Naive thymus-derived CD4-positive, alpha-beta T cell (primary cell): ENCODE measurements around the gene SYT2. TPM values are rescaled to one million over a fixed set of nuclear protein-coding genes. Genes with fewer than 3 reads are reported as not detected.
"Not testable (repeated sequence)": the region's sequence is repeated elsewhere in the genome, so short reads cannot be mapped to it uniquely, and the experiment has no call there.

ENCODE experiments used
- ATAC-seq: fragments of 150-1000 bp; cut with Tn5 transposase; 2 replicates; pipeline ENCODE4 v1.10.0; 2021; ENCODE audit warnings: mild to moderate bottlenecking, moderate library complexity
- CTCF ChIA-PET: fragments of 350-600 bp; sonication (Branson Sonifier 250); formaldehyde crosslinking; loops from one replicate; lab custom pipeline; 2021; ENCODE audit warnings: antibody characterized with exemption; lab: Charles Lee
- POLR2A ChIA-PET: fragments of 350-600 bp; sonication (Branson Sonifier 250); formaldehyde crosslinking; loops from one replicate; lab custom pipeline; 2021; ENCODE audit warnings: antibody characterized with exemption, inconsistent platforms; lab: Charles Lee
- DNase-seq, 9 donors: peaks; one replicate each; pipeline versions ENCODE4 v3.0.0 to v3.0.0-alpha.2; 2020 to 2022; ENCODE audit warnings: mixed read lengths in 1 of 9
- H3K27ac ChIP-seq: one replicate; pipeline ENCODE4 v1.7.0; 2013; ENCODE audit warnings: mild to moderate bottlenecking, low read depth, low read length, moderate library complexity
- H3K27me3 ChIP-seq, 2 donors: one replicate each; pipeline ENCODE4 v1.7.0; 2013; ENCODE audit warnings: low read length in 2 of 2, mild to moderate bottlenecking in 2 of 2, moderate library complexity in 2 of 2; ENCODE audit not compliant: control insufficient read depth in 2 of 2, insufficient read depth in 2 of 2
- H3K36me3 ChIP-seq, 3 experiments: 1 replicate in 2 of 3; 2 replicates in 1 of 3; pipeline ENCODE4 v1.7.0; 2013; ENCODE audit warnings: low read length in 3 of 3, mild to moderate bottlenecking in 3 of 3, moderate library complexity in 1 of 3; ENCODE audit not compliant: insufficient read depth in 3 of 3, control insufficient read depth in 2 of 3
- H3K4me1 ChIP-seq, 2 donors: one replicate each; pipeline ENCODE4 v1.7.0; 2013; ENCODE audit warnings: low read length in 2 of 2, mild to moderate bottlenecking in 2 of 2, moderate library complexity in 1 of 2; ENCODE audit not compliant: control insufficient read depth in 2 of 2, insufficient read depth in 2 of 2
- H3K4me3 ChIP-seq: 2 replicates; pipeline ENCODE4 v1.7.0; 2013; ENCODE audit warnings: mild to moderate bottlenecking, low read length
- H3K9me3 ChIP-seq, 3 experiments: 1 replicate in 2 of 3; 2 replicates in 1 of 3; pipeline ENCODE4 v1.7.0; 2013; ENCODE audit warnings: low read length in 3 of 3; ENCODE audit not compliant: control insufficient read depth in 2 of 3
- H3K27ac Mint-ChIP-seq, 9 donors: one replicate each; pipeline ENCODE4 v1.8.0; 2020 to 2022; ENCODE audit warnings: mixed read lengths in 9 of 9, mild to moderate bottlenecking in 8 of 9, moderate library complexity in 5 of 9, inconsistent platforms in 2 of 9
- H3K27me3 Mint-ChIP-seq, 5 donors: one replicate each; pipeline ENCODE4 v1.8.0; 2021 to 2022; ENCODE audit warnings: mixed read lengths in 5 of 5, mild to moderate bottlenecking in 1 of 5
- H3K36me3 Mint-ChIP-seq, 5 donors: one replicate each; pipeline ENCODE4 v1.8.0; 2020 to 2022; ENCODE audit warnings: mixed read lengths in 5 of 5, mild to moderate bottlenecking in 3 of 5, inconsistent platforms in 1 of 5
- H3K4me1 Mint-ChIP-seq, 7 donors: one replicate each; pipeline ENCODE4 v1.8.0; 2020 to 2022; ENCODE audit warnings: mixed read lengths in 7 of 7, mild to moderate bottlenecking in 3 of 7, inconsistent platforms in 1 of 7
- H3K4me3 Mint-ChIP-seq, 10 donors: one replicate each; pipeline ENCODE4 v1.8.0; 2020 to 2022; ENCODE audit warnings: mild to moderate bottlenecking in 10 of 10, mixed read lengths in 10 of 10, moderate library complexity in 6 of 10, inconsistent platforms in 2 of 10
- H3K9me3 Mint-ChIP-seq, 11 donors: one replicate each; pipeline ENCODE4 v1.8.0; 2020 to 2022; ENCODE audit warnings: mixed read lengths in 11 of 11, mild to moderate bottlenecking in 4 of 11, inconsistent platforms in 1 of 11, moderate library complexity in 1 of 11
- intact Hi-C, 2 donors: fragments of 100-400 bp; cut with micrococcal nuclease; formaldehyde crosslinking; loops; one replicate each; pipeline ENCODE4 v1.15.1; 2023
- polyA plus RNA-seq, 2 donors: library from polyadenylated mRNA; unstranded; fragments of 300-500 nt; fragmentation: Illumina TruSeq; gene quantifications; one replicate each; pipeline ENCODE4 v1.2.3, GENCODE V29; 2021
- total RNA-seq, 6 experiments: library from RNA in 5 of 6; stranded (reverse) in 5 of 6; gene quantifications; 1 replicate in 5 of 6; 2 replicates in 1 of 6; pipeline ENCODE4 v1.2.3 and lab custom pipeline; 2021 to 2026

Gene SYT2
- total and polyA plus RNA-seq, 7 experiments from 2014 or later: 0.02 TPM; not detected in 6

DNA sequence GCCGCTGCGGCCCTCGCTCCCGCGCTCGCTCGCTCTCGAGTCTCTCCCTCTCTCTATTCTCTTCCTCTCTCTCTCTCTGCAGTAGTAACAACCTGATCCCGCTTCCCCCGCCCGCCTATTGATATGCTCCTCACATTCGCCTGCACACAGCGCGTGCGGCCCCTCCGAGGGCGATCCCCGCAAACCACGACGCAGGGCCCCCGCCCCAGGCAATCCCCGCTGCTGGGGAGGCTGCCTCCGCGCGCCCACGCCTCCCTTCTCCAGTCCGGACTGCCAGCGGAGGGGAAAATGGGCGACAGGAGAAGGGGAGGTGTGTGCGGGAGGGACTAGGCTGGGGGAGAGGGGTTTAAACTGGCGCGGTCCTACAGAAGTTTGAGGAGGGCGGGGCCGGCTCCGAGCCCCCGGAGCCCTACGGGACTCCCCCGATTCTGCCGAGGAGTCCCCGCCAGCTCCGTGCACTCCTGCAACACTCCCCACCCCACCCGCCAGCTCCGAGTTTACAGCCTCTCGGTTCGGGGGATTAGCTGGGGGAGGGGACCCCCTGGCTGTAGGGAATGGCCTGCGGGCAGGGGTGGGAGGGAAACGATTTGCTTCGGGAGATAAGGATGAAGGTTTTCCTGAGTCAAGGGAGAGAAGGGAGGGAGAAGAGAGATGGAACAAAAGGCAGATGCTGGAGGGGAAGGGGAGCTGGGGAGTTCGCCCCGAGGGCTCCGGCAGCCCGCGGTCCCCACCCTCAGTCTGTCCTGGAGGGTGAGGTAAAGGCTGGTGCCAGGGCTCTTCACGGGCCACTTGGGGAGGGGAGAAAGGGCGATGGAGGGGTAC is 66.6 kb downstream of the SYT2 start:
- Mint-ChIP-seq H3K27me3 (peaks cover 47 to 94% (median 70%) of the 10 kb centered on the region in 5 donors), H3K4me1 (peaks cover 0 to 24% (median 13%) of the 10 kb centered on the region in 7 donors), H3K4me3 (peak overlapping the region; percentile 59 to 88 (median 76)), H3K36me3 (no peaks in the 10 kb centered on the region), H3K27ac (peak overlapping the region in 1 of 9 donors; percentile 14), H3K9me3 (peaks cover 0 to 2% (median 0%) of the 10 kb centered on the region in 11 donors)
- Histone ChIP-seq H3K9me3 (no peaks in the 10 kb centered on the region), H3K4me1 (peaks cover 4 to 13% of the 10 kb centered on the region in 2 donors), H3K27ac (no peak overlapping the region), H3K27me3 (peaks cover 10 to 16% of the 10 kb centered on the region in 2 donors), H3K4me3 (no peak overlapping the region), H3K36me3 (no peaks in the 10 kb centered on the region)
- intact Hi-C loops: loop anchor here in 1 of 2 donors (2.0 kb wide), 1 partner anchor 17 kb away; no protein-coding TSS in a partner anchor
- ChIA-PET POLR2A (no interaction called here), CTCF (no interaction called here)
- peak in 4 of 9 donors; percentile 21 to 45 (median 27) for DNase-seq
- ATAC-seq: peak; percentile 45

GRCh38 chr1:202642619-202643291 is 67.5 kb downstream of the SYT2 start:
- Histone ChIP-seq H3K36me3 (no peaks in the 10 kb centered on the region), H3K4me1 (peaks cover 4 to 13% of the 10 kb centered on the region in 2 donors), H3K27ac (no peak overlapping the region), H3K9me3 (no peaks in the 10 kb centered on the region), H3K4me3 (peak overlapping the region; percentile 44), H3K27me3 (peaks cover 10 to 16% of the 10 kb centered on the region in 2 donors)
- H3K9me3 Mint-ChIP-seq: peaks cover 0 to 2% (median 0%) of the 10 kb centered on the region in 11 donors
- H3K36me3 Mint-ChIP-seq: no peaks in the 10 kb centered on the region
- ChIA-PET POLR2A (no interaction called here), CTCF (no interaction called here)
- ATAC-seq (peak; percentile 9), DNase-seq (no peak)
- peak overlapping the region in 1 of 9 donors; percentile 55 for H3K27ac Mint-ChIP-seq
- intact Hi-C loops: loop anchor here in 1 of 2 donors (2.0 kb wide), 1 partner anchor 16 kb away; no protein-coding TSS in a partner anchor
- peaks cover 0 to 24% (median 13%) of the 10 kb centered on the region in 7 donors for H3K4me1 Mint-ChIP-seq
- peak overlapping the region; percentile 42 to 88 (median 76) for H3K4me3 Mint-ChIP-seq
- peaks cover 53 to 96% (median 78%) of the 10 kb centered on the region in 5 donors for H3K27me3 Mint-ChIP-seq

GRCh38 chr1:202642212-202642611 is 68.0 kb downstream of the SYT2 start:
- ChIA-PET CTCF (no interaction called here), POLR2A (no interaction called here)
- Mint-ChIP-seq H3K4me3 (peak overlapping the region in 8 of 10 donors; percentile 58 to 88 (median 76)), H3K36me3 (no peaks in the 10 kb centered on the region), H3K27me3 (peaks cover 57 to 91% (median 79%) of the 10 kb centered on the region in 5 donors), H3K9me3 (peaks cover 0 to 2% (median 0%) of the 10 kb centered on the region in 11 donors), H3K27ac (no peak overlapping the region), H3K4me1 (peaks cover 0 to 24% (median 13%) of the 10 kb centered on the region in 7 donors)
- peaks cover 10 to 16% of the 10 kb centered on the region in 2 donors for H3K27me3 ChIP-seq
- H3K36me3 ChIP-seq: no peaks in the 10 kb centered on the region
- intact Hi-C loops: loop anchor here in 1 of 2 donors (2.0 kb wide), 1 partner anchor 15 kb away; no protein-coding TSS in a partner anchor
- DNase-seq (no peak), ATAC-seq (no peak)
- no peak overlapping the region for H3K27ac ChIP-seq
- H3K4me1 ChIP-seq: peaks cover 4 to 13% of the 10 kb centered on the region in 2 donors
- H3K9me3 ChIP-seq: no peaks in the 10 kb centered on the region
- H3K4me3 ChIP-seq: peak overlapping the region; percentile 44

- peaks cover 51 to 86% (median 66%) of the 10 kb centered on the region in 5 donors for H3K27me3 Mint-ChIP-seq
- H3K27ac Mint-ChIP-seq: no peak overlapping the region
- DNase-seq (no peak), ATAC-seq (no peak)
- peaks cover 0 to 2% (median 0%) of the 10 kb centered on the region in 11 donors for H3K9me3 Mint-ChIP-seq
- no peak overlapping the region for H3K27ac ChIP-seq
- peaks cover 4 to 12% of the 10 kb centered on the region in 2 donors for H3K4me1 ChIP-seq
- H3K4me1 Mint-ChIP-seq: peaks cover 0 to 20% (median 13%) of the 10 kb centered on the region in 7 donors
- no peaks in the 10 kb centered on the region for H3K36me3 Mint-ChIP-seq
- no peaks in the 10 kb centered on the region for H3K9me3 ChIP-seq
- H3K36me3 ChIP-seq: no peaks in the 10 kb centered on the region
- H3K27me3 ChIP-seq: peaks cover 5 to 15% of the 10 kb centered on the region in 2 donors
- ChIA-PET POLR2A (no interaction called here), CTCF (no interaction called here)
- no peak overlapping the region for H3K4me3 Mint-ChIP-seq
- H3K4me3 ChIP-seq: no peak overlapping the region
- intact Hi-C loops: no loop called here
Observed at GRCh38 chr1:202639500-202639899, 70.8 kb downstream of the SYT2 start.

DNA sequence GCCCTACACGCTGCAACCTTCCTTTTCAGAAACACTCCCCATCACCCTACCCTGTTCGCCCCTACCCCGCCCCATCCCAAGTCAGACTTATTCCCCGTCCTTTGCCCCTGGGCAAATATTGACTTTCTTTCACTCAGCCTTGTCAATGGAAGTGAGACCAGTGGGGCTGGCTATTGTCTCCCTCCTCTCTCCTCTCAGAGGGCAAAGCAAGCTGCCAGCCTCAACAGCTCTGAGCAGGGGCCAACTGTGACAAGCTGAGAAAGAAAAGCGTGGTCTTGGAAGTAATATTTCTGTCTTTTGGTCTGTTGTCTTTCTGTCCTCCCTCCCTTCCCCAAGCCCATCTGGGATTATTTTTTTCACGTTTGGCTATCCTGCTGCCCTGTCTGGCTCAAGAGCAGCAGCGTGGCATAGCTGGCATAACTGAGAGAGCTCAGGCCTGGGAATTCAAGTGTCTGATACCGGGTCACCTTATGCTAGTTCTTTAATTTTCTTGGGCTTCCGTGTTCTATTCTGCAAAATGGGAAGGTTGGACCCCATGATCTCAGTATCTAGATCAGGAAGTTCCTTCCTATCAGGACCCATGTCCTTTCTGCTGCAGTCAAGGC is 71.5 kb downstream of the SYT2 start:
- H3K27me3 Mint-ChIP-seq: peaks cover 50 to 84% (median 61%) of the 10 kb centered on the region in 5 donors
- H3K36me3 ChIP-seq, H3K4me3 ChIP-seq, ATAC-seq, H3K27ac ChIP-seq, DNase-seq, CTCF ChIA-PET, H3K4me1 ChIP-seq, H3K27me3 ChIP-seq, intact Hi-C loops, POLR2A ChIA-PET, H3K36me3 Mint-ChIP-seq, H3K9me3 ChIP-seq, H3K27ac Mint-ChIP-seq, H3K4me3 Mint-ChIP-seq, H3K9me3 Mint-ChIP-seq: not testable (repeated sequence)
- peaks cover 0 to 16% (median 7%) of the 10 kb centered on the region in 7 donors for H3K4me1 Mint-ChIP-seq

DNA sequence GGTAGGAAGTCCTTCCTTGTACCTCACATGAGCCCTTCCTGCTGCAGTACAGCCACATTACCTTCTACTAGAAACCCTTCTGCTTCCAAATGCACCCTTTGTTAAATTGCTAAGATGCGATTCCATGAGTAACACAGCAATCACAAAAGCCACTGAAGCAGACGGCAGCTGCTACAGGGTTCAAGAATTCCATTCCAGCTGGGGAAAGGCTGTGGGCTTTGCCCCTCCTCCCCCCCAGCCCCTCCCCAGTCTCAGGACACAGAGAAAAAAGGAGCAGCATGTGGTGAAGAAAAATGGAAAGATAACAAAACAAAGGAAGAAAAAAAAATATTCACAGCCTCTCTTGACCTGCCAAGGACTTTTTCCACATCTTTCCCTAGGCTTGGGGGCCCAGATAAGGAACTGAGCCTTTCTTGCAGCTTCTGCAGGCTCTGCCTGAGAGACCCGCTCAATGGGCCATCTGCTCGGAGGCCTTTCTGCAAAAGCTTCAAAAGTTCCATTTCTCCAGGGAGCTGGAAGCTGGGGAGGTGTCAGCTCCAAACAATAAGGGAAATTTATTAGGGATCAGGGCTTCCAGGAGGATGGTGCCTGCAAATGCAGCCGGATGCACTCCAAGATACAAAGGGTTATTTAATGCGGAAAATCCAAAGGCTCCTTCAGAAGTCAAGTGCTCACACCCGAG is 72.1 kb downstream of the SYT2 start:
- Histone ChIP-seq H3K27me3 (peaks cover 4 to 5% of the 10 kb centered on the region in 2 donors), H3K9me3 (no peaks in the 10 kb centered on the region), H3K4me1 (peaks cover 0 to 4% of the 10 kb centered on the region in 2 donors), H3K4me3 (no peak overlapping the region), H3K36me3 (no peaks in the 10 kb centered on the region), H3K27ac (no peak overlapping the region)
- ChIA-PET CTCF (no interaction called here), POLR2A (no interaction called here)
- ATAC-seq (no peak), DNase-seq (no peak)
- H3K4me3 Mint-ChIP-seq: no peak overlapping the region
- H3K9me3 Mint-ChIP-seq: peaks cover 0 to 2% (median 0%) of the 10 kb centered on the region in 11 donors
- peaks cover 0 to 16% (median 6%) of the 10 kb centered on the region in 7 donors for H3K4me1 Mint-ChIP-seq
- H3K36me3 Mint-ChIP-seq: no peaks in the 10 kb centered on the region
- peaks cover 53 to 84% (median 58%) of the 10 kb centered on the region in 5 donors for H3K27me3 Mint-ChIP-seq
- no peak overlapping the region for H3K27ac Mint-ChIP-seq
- intact Hi-C loops: no loop called here
